ENCODE measurements around the gene TNFSF10.
"Not testable (repeated sequence)": the region's sequence is repeated elsewhere in the genome, so short reads cannot be mapped to it uniquely, and the experiment has no call there.

- TF ChIP-seq GABPA (IDR thresholded peaks at IDR 0.05; ENCODE audit: borderline replicate concordance, insufficient read depth, low read length); CTCF (IDR thresholded peaks at IDR 0.05; ENCODE audit: control extremely low read depth in 1 of 3, insufficient read depth in 1 of 3, low read depth in 1 of 3, low read length in 3 of 3); CEBPB (IDR thresholded peaks at IDR 0.05; ENCODE audit: low read depth, low read length); RBBP5 (IDR thresholded peaks at IDR 0.05; ENCODE audit: borderline replicate concordance, low read depth, low read length); YY1 (IDR thresholded peaks at IDR 0.05; ENCODE audit: low read depth, low read length); POLR2A (IDR thresholded peaks at IDR 0.05; ENCODE audit: control extremely low read depth in 1 of 2, low read depth in 2 of 2, low read length in 2 of 2); SUZ12 (IDR thresholded peaks at IDR 0.05; ENCODE audit: low read length); POLR2AphosphoS5 (IDR thresholded peaks at IDR 0.05; ENCODE audit: low read depth, low read length); TAF1 (IDR thresholded peaks at IDR 0.05; ENCODE audit: low read depth, low read length); FOSL1 (IDR thresholded peaks at IDR 0.05; ENCODE audit: insufficient read depth, low read depth, low read length); JUN (IDR thresholded peaks at IDR 0.05; ENCODE audit: low read depth, low read length); MAFK (IDR thresholded peaks at IDR 0.05; ENCODE audit: low read depth, low read length); GTF2F1 (IDR thresholded peaks at IDR 0.05; ENCODE audit: borderline replicate concordance, low read depth, low read length): not testable (repeated sequence)
Observed at GRCh38 chr3:172521837-172522726, 1.1 kb downstream of the TNFSF10 start.

Data from H1 (cell line).